GM12878 (cell line): Measurements from ENCODE around the gene TIMM50. TPM values are rescaled to one million over a fixed set of nuclear protein-coding genes. Genes with fewer than 3 reads are reported as not detected.
A peak's percentile ranks its signal among the peaks of the same experiment; 100 is the strongest.

ENCODE experiments used
- CHD2 ChIP-seq: IDR thresholded peaks from 2 replicates; pipeline ENCODE4 v1.6.1; 2011; ENCODE audit warnings: low read depth, low read length, improper control_type of control experiment, borderline replicate concordance
- ETV6 ChIP-seq, 2 experiments: fragments of 450-650 bp in 1 of 2; IDR thresholded peaks in 1 of 2; conservative IDR thresholded peaks in 1 of 2; 2 replicates each; pipeline ENCODE4 v1.6.1; 2014; ENCODE audit warnings: antibody characterized with exemption in 1 of 2, borderline replicate concordance in 1 of 2, low read depth in 1 of 2, mild to moderate bottlenecking in 1 of 2, moderate library complexity in 1 of 2
- MTA2 ChIP-seq: fragments of 450-650 bp; IDR thresholded peaks from 2 replicates; pipeline ENCODE4 v1.6.1; 2016; ENCODE audit warnings: low read depth, mild to moderate bottlenecking, moderate library complexity
- TARDBP ChIP-seq: IDR thresholded peaks from 2 replicates; pipeline ENCODE4 v1.6.1; 2016; ENCODE audit warnings: borderline replicate concordance
- ZBTB33 ChIP-seq: fragments of 450-650 bp; IDR thresholded peaks from 2 replicates; pipeline ENCODE4 v1.6.1; 2017; ENCODE audit warnings: mild to moderate bottlenecking
- ZNF687 ChIP-seq: fragments of 450-650 bp; IDR thresholded peaks from 2 replicates; pipeline ENCODE4 v1.6.1; 2017; ENCODE audit warnings: mild to moderate bottlenecking, moderate library complexity
- polyA plus RNA-seq, 11 experiments: library from polyadenylated mRNA; depleted of rRNA in 4 of 11; unstranded in 6 of 11; stranded (reverse) in 5 of 11; fragments of >200 nt; fragmentation: Nextera tagmentation in 4 of 11; fragmentation: Illumina TruSeq in 1 of 11; extraction: Ambion mirVana in 4 of 11; extraction: Trizol in 1 of 11; gene quantifications; 1 replicate in 1 of 11; 2 replicates in 10 of 11; pipeline versions ENCODE4 v1.2.1 to v1.2.3, GENCODE V29; 2011 to 2016; ENCODE audit warnings: inconsistent platforms in 2 of 11, missing spikeins in 2 of 11, low read depth in 1 of 11
- total RNA-seq, 4 experiments: library from RNA; depleted of rRNA in 3 of 4; stranded (reverse); fragments of >200 nt in 3 of 4; fragmentation: Illumina TruSeq in 1 of 4; extraction: Trizol in 1 of 4; gene quantifications; 2 replicates each; pipeline versions ENCODE4 v1.2.1 to v1.2.3, GENCODE V29; 2013 to 2021

The TIMM50 gene
- total and polyA plus RNA-seq, 10 of the 15 experiments (the other 5 are each of a cell fraction or from before 2014, with no cell fraction given) = 15.6 to 146 (median 101) TPM

GRCh38 chr19:39532233-39533002, 51.8 kb downstream of the TIMM50 start, which contains the start of gene EID2B (continued):
- TF ChIP-seq ETV6 (conservative IDR thresholded peaks at IDR 0.05 in 1 of 2, IDR thresholded peaks at IDR 0.05 in 1 of 2; ENCODE audit: borderline replicate concordance in 1 of 2, low read depth in 1 of 2) (no peak), CHD2 (no peak), MTA2 (no peak), ZNF687 (peak; percentile 39; the same call in 1 of the 2 replicates), TARDBP (no peak), ZBTB33 (no peak)
